Cardiac muscle cell (in vitro differentiated cells and primary cell): Measurements from ENCODE around the gene NMT2. TPM values are rescaled to one million over a fixed set of nuclear protein-coding genes. Genes with fewer than 3 reads are reported as not detected.
A peak's percentile ranks its signal among the peaks of the same experiment; 100 is the strongest.

Experiments
- DNase-seq, 2 donors: peaks; one replicate each; pipeline versions ENCODE4 v3.0.0 to v3.0.0-alpha.2; 2010 to 2017; ENCODE audit warnings: low read depth in 1 of 2, low spot score in 1 of 2
- H3K27ac ChIP-seq: fragments of 200-600 bp; sonication (generic); 2 replicates; pipeline ENCODE4 v1.5.1; 2016
- H3K27me3 ChIP-seq: fragments of 200-600 bp; sonication (generic); 2 replicates; pipeline ENCODE4 v1.6.0; 2016; ENCODE audit warnings: control low read depth
- H3K36me3 ChIP-seq: fragments of 200-600 bp; sonication (generic); 2 replicates; pipeline ENCODE4 v1.5.1; 2016; ENCODE audit warnings: control low read depth
- H3K4me1 ChIP-seq: fragments of 200-600 bp; sonication (generic); 2 replicates; pipeline ENCODE4 v1.8.1; 2017; ENCODE audit warnings: low read depth, mild to moderate bottlenecking, mixed run types
- H3K4me3 ChIP-seq: fragments of 200-600 bp; sonication (generic); 2 replicates; pipeline ENCODE4 v1.5.1; 2016; ENCODE audit warnings: mild to moderate bottlenecking
- H3K9me3 ChIP-seq: fragments of 200-600 bp; sonication (generic); 2 replicates; pipeline ENCODE4 v1.5.1; 2017; ENCODE audit warnings: low read depth, mild to moderate bottlenecking, control low read depth
- CTCF ChIP-seq: IDR thresholded peaks from 2 replicates; pipeline ENCODE4 v1.5.1; 2012; ENCODE audit warnings: low read depth, mild to moderate bottlenecking, low read length
- polyA plus RNA-seq: library from polyadenylated mRNA; unstranded; fragments of >200 nt; fragmentation: Nextera tagmentation; extraction: Ambion mirVana; gene quantifications from 2 replicates; pipeline ENCODE4 v1.2.1, GENCODE V29; 2016
- total RNA-seq: library from RNA; depleted of rRNA; stranded (reverse); fragments of >200 nt; gene quantifications from 2 replicates; pipeline ENCODE4 v1.2.3, GENCODE V29; 2016

Gene NMT2
- total and polyA plus RNA-seq, 2 experiments from 2014 or later, result 8.7 to 14.1 TPM

DNA sequence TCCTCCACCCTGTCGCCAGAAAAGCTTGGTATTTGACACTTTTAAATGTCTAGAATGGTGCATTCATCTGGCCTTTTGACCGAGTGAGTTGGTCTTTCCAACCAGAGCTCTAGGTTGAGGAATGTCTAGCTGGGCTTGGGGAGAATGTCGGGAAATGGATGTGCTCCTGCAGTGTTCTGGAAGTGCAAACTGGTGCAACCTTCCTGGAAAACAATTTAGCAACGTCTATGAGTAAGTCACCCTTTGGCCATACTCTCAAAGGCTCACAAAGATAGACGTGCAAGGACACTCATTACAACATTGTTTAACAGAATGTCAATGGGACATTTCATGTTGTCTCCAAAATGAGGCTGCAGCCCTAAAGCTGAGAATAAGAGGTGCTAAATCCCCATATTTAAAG, 12.2 kb upstream of the NMT2 start:
- H3K36me3 ChIP-seq, result no peaks in the 10 kb centered on the region
- H3K27ac ChIP-seq, result no peak overlapping the region
- no peak overlapping the region for H3K4me3 ChIP-seq
- DNase-seq, result peak in 1 of 2 donors; percentile 88
- no peak for TF ChIP-seq CTCF
- no peaks in the 10 kb centered on the region for H3K4me1 ChIP-seq
- H3K9me3 ChIP-seq, result no peaks in the 10 kb centered on the region
- no peaks in the 10 kb centered on the region for H3K27me3 ChIP-seq

GRCh38 chr10:15176269-15176668, 7.8 kb upstream of the NMT2 start:
- no peak overlapping the region for H3K4me3 ChIP-seq
- H3K9me3 ChIP-seq, result no peaks in the 10 kb centered on the region
- no peaks in the 10 kb centered on the region for H3K36me3 ChIP-seq
- H3K4me1 ChIP-seq, result no peaks in the 10 kb centered on the region
- H3K27ac ChIP-seq, result no peak overlapping the region
- TF ChIP-seq CTCF, result no peak
- H3K27me3 ChIP-seq, result no peaks in the 10 kb centered on the region
- DNase-seq, result no peak

GRCh38 chr10:15175587-15175986, 7.1 kb upstream of the NMT2 start:
- no peaks in the 10 kb centered on the region for H3K27me3 ChIP-seq
- no peak for DNase-seq
- no peak overlapping the region for H3K27ac ChIP-seq
- no peak for TF ChIP-seq CTCF
- no peak overlapping the region for H3K4me3 ChIP-seq
- no peaks in the 10 kb centered on the region for H3K36me3 ChIP-seq
- no peaks in the 10 kb centered on the region for H3K9me3 ChIP-seq
- H3K4me1 ChIP-seq, result no peaks in the 10 kb centered on the region

GRCh38 chr10:15172306-15172840, 3.9 kb upstream of the NMT2 start:
- H3K4me3 ChIP-seq, result no peak overlapping the region
- H3K27me3 ChIP-seq, result no peaks in the 10 kb centered on the region
- H3K4me1 ChIP-seq, result peaks cover 5% of the 10 kb centered on the region

GRCh38 chr10:15169555-15170401, 1.3 kb upstream of the NMT2 start:
- Histone ChIP-seq H3K27ac (no peak overlapping the region), H3K4me1 (peaks cover 11% of the 10 kb centered on the region), H3K9me3 (no peaks in the 10 kb centered on the region), H3K4me3 (no peak overlapping the region), H3K27me3 (no peaks in the 10 kb centered on the region), H3K36me3 (no peaks in the 10 kb centered on the region)
- peak in 1 of 2 donors; percentile 12 for DNase-seq
- no peak for TF ChIP-seq CTCF

More at GRCh38 chr10:15172306-15172840, 3.9 kb upstream of the NMT2 start:
- H3K36me3 ChIP-seq, result no peaks in the 10 kb centered on the region
- DNase-seq, result no peak
- TF ChIP-seq CTCF, result no peak
- H3K9me3 ChIP-seq, result no peaks in the 10 kb centered on the region
- no peak overlapping the region for H3K27ac ChIP-seq
